Uterus (tissue), 4 donors: ENCODE measurements around the gene C3orf52. TPM values are rescaled to one million over a fixed set of nuclear protein-coding genes. Genes with fewer than 3 reads are reported as not detected.
A peak's percentile ranks its signal among the peaks of the same experiment; 100 is the strongest.
"Not testable (repeated sequence)": the region's sequence is repeated elsewhere in the genome, so short reads cannot be mapped to it uniquely, and the experiment has no call there.

Experiments used
- DNase-seq, 2 donors: peaks; one replicate each; pipeline ENCODE4 v3.0.0-alpha.2; 2019 to 2020
- H3K27ac ChIP-seq, 2 donors: fragments of 200-600 bp; sonication (generic); 1 replicate in 1 of 2; 2 replicates in 1 of 2; pipeline ENCODE4 v1.5.1; 2016 to 2018
- H3K27me3 ChIP-seq, 2 donors: fragments of 200-600 bp; sonication (generic); one replicate each; pipeline ENCODE4 v1.5.1; 2018 to 2019; ENCODE audit warnings: control low read depth in 1 of 2
- H3K36me3 ChIP-seq, 2 donors: fragments of 200-600 bp; sonication (generic); one replicate each; pipeline ENCODE4 v1.5.1; 2019; ENCODE audit warnings: control low read depth in 1 of 2
- H3K4me1 ChIP-seq, 2 donors: fragments of 200-600 bp; sonication (generic); one replicate each; pipeline ENCODE4 v1.5.1; 2018 to 2019; ENCODE audit warnings: control low read depth in 1 of 2
- H3K4me3 ChIP-seq, 2 donors: fragments of 200-600 bp; sonication (generic); 1 replicate in 1 of 2; 2 replicates in 1 of 2; pipeline ENCODE4 v1.5.1; 2018 to 2019; ENCODE audit warnings: mild to moderate bottlenecking in 1 of 2
- H3K9me3 ChIP-seq, 2 donors: fragments of 200-600 bp; sonication (generic); one replicate each; pipeline ENCODE4 v1.5.1; 2019; ENCODE audit warnings: control low read depth in 1 of 2
- CTCF ChIP-seq, 4 experiments: fragments of 200-600 bp in 2 of 4; fragments of 450-650 bp in 2 of 4; sonication (generic) in 2 of 4; IDR thresholded peaks; one replicate each; pipeline ENCODE4 v1.5.1; 2016 to 2019; ENCODE audit warnings: antibody characterized with exemption in 4 of 4, mild to moderate bottlenecking in 2 of 4, moderate library complexity in 1 of 4
- POLR2A ChIP-seq, 2 donors: fragments of 450-650 bp; IDR thresholded peaks; one replicate each; pipeline ENCODE4 v1.6.1; 2016; ENCODE audit warnings: antibody characterized with exemption in 2 of 2, mild to moderate bottlenecking in 1 of 2, moderate library complexity in 1 of 2
- intact Hi-C: fragments of 100-400 bp; cut with DNase I; formaldehyde crosslinking; loops from one replicate; pipeline ENCODE4 v1.15.1; 2023; ENCODE audit warnings: low total_unique reads
- total RNA-seq, 4 donors: library from RNA; depleted of rRNA in 3 of 4; stranded (reverse); fragments of >200 nt in 3 of 4; gene quantifications; one replicate each; pipeline versions ENCODE4 v1.1.0 to v1.2.4, GENCODE V29; 2014 to 2023
- donor health status: DM: yes; HTN: yes; CAD: no.

Gene C3orf52
- 1 to 10 TPM in 2 of 4 donors, under 1 TPM in 2; 0.51 to 4.4 (median 1.5) TPM for total RNA-seq

GRCh38 chr3:112086076-112086854 lies at the start of gene C3orf52:
C3orf52 (plus strand) TSS chr3:112086389; CDS start chr3:112086408, 19 bp downstream.
- intact Hi-C loops = no loop called here

GRCh38 chr3:112037194-112037593 lies 49.0 kb upstream of the C3orf52 start:
- H3K4me1 ChIP-seq, intact Hi-C loops, H3K9me3 ChIP-seq, H3K27ac ChIP-seq, H3K27me3 ChIP-seq, H3K4me3 ChIP-seq, DNase-seq, H3K36me3 ChIP-seq: not testable (repeated sequence)

More at GRCh38 chr3:112086076-112086854, at the start of gene C3orf52:
- peak within 1 kb of the TSS in 1 of 2 donors; percentile 26 for H3K27ac ChIP-seq
- H3K9me3 ChIP-seq = no peaks in the 10 kb centered on the region
- DNase-seq = peak; percentile 58 to 71
- H3K36me3 ChIP-seq = no peaks in the 10 kb centered on the region
- no peaks in the 10 kb centered on the region for H3K4me1 ChIP-seq
- H3K4me3 ChIP-seq = peak within 1 kb of the TSS; percentile 40 to 47
- TF ChIP-seq POLR2A (IDR thresholded peaks at IDR 0.05) (no peak), CTCF (IDR thresholded peaks at IDR 0.05) (no peak)
- H3K27me3 ChIP-seq = no peaks in the 10 kb centered on the region

- intact Hi-C loops = no loop called here
- TF ChIP-seq POLR2A (IDR thresholded peaks at IDR 0.05) (no peak), CTCF (IDR thresholded peaks at IDR 0.05) (no peak)
- no peaks in the 10 kb centered on the region for H3K9me3 ChIP-seq
- H3K27ac ChIP-seq = no peak overlapping the region
- H3K36me3 ChIP-seq = no peaks in the 10 kb centered on the region
- DNase-seq = no peak
- peaks cover 0 to 2% of the 10 kb centered on the region in 2 donors for H3K4me1 ChIP-seq
- no peak overlapping the region for H3K4me3 ChIP-seq
- H3K27me3 ChIP-seq = no peaks in the 10 kb centered on the region
These were observed 47.3 kb upstream of the C3orf52 start for GRCh38 chr3:112038863-112039262.

- no peak for TF ChIP-seq CTCF (IDR thresholded peaks at IDR 0.05)
- peaks cover 0 to 2% of the 10 kb centered on the region in 2 donors for H3K4me1 ChIP-seq
- no peaks in the 10 kb centered on the region for H3K27me3 ChIP-seq
- no peak for DNase-seq
- H3K27ac ChIP-seq = no peak overlapping the region
- no peak overlapping the region for H3K4me3 ChIP-seq
- no peaks in the 10 kb centered on the region for H3K36me3 ChIP-seq
- H3K9me3 ChIP-seq = no peaks in the 10 kb centered on the region
- intact Hi-C loops = no loop called here
These were observed 44.9 kb upstream of the C3orf52 start for GRCh38 chr3:112041321-112041720.

- Histone ChIP-seq H3K36me3 (no peaks in the 10 kb centered on the region), H3K27ac (no peak overlapping the region), H3K27me3 (no peaks in the 10 kb centered on the region), H3K9me3 (no peaks in the 10 kb centered on the region), H3K4me3 (no peak overlapping the region), H3K4me1 (peaks cover 0 to 2% of the 10 kb centered on the region in 2 donors)
- intact Hi-C loops = no loop called here
- no peak for TF ChIP-seq CTCF (IDR thresholded peaks at IDR 0.05)
- no peak for TF ChIP-seq POLR2A (IDR thresholded peaks at IDR 0.05)
- no peak for DNase-seq
These were observed 43.3 kb upstream of the C3orf52 start for GRCh38 chr3:112042842-112043280.
